H1 (cell line): ENCODE measurements around the gene DES. TPM values are rescaled to one million over a fixed set of nuclear protein-coding genes. Genes with fewer than 3 reads are reported as not detected.

Experiments used
- CTCF ChIA-PET: fragments of 300-600 bp; sonication (Branson Sonifier 250); formaldehyde crosslinking; loops from one replicate; lab custom pipeline; 2021; ENCODE audit not compliant: partially characterized antibody; lab: Charles Lee
- POLR2A ChIA-PET: fragments of 300-600 bp; sonication (Branson Sonifier 250); formaldehyde crosslinking; loops from one replicate; lab custom pipeline; 2021; ENCODE audit warnings: inconsistent platforms; ENCODE audit not compliant: partially characterized antibody; lab: Charles Lee
- DNase-seq, 2 experiments: peaks; one replicate each; pipeline versions ENCODE4 v3.0.0 to v3.0.0-alpha.2; 2010 to 2022; ENCODE audit warnings: low spot score in 2 of 2, low read depth in 1 of 2, mixed read lengths in 1 of 2
- FAIRE-seq: peaks from 2 replicates; lab custom pipeline; 2011; peaks lifted over from hg19 to GRCh38; lab: Jason Lieb, UNC
- H2AFZ ChIP-seq: 2 replicates; pipeline ENCODE4 v1.8.1; 2012; ENCODE audit warnings: low read length, inconsistent platforms
- H2AK5ac ChIP-seq: 2 replicates; pipeline ENCODE4 v1.6.1; 2013; ENCODE audit warnings: low read depth, low read length
- H2BK120ac ChIP-seq: replicated peaks from 2 replicates; pipeline ENCODE3; 2013; ENCODE audit warnings: low read depth, low read length, inconsistent platforms
- H2BK12ac ChIP-seq: 2 replicates; pipeline ENCODE4 v1.6.1; 2013; ENCODE audit warnings: low read depth, low read length
- H2BK15ac ChIP-seq: 2 replicates; pipeline ENCODE4 v1.6.1; 2013; ENCODE audit warnings: low read length
- H2BK20ac ChIP-seq: 2 replicates; pipeline ENCODE4 v1.6.1; 2013; ENCODE audit warnings: low read length
- H2BK5ac ChIP-seq: 2 replicates; pipeline ENCODE4 v1.6.1; 2013; ENCODE audit warnings: low read depth, low read length
- H3K14ac ChIP-seq: 2 replicates; pipeline ENCODE4 v1.6.1; 2013; ENCODE audit warnings: inconsistent platforms; ENCODE audit not compliant: insufficient read length
- H3K18ac ChIP-seq: 2 replicates; pipeline ENCODE4 v1.6.1; 2013; ENCODE audit warnings: low read length; ENCODE audit errors: extremely low read depth
- H3K23ac ChIP-seq: 2 replicates; pipeline ENCODE4 v1.6.1; 2013; ENCODE audit warnings: inconsistent platforms; ENCODE audit not compliant: insufficient read length
- H3K23me2 ChIP-seq: 2 replicates; pipeline ENCODE4 v1.6.1; 2013; ENCODE audit warnings: low read depth, low read length
- H3K27ac ChIP-seq: 2 replicates; pipeline ENCODE4 v1.6.1; 2011; ENCODE audit warnings: low read depth, low read length, inconsistent platforms
- H3K27me3 ChIP-seq, 4 experiments: replicated peaks in 1 of 4; 1 replicate in 1 of 4; 2 replicates in 3 of 4; pipeline versions ENCODE4 v1.6.1 to v1.8.1; 2011 to 2013; ENCODE audit warnings: low read length in 3 of 4, mild to moderate bottlenecking in 3 of 4, inconsistent platforms in 2 of 4, mixed read lengths in 2 of 4, moderate library complexity in 1 of 4; ENCODE audit not compliant: control insufficient read depth in 3 of 4, insufficient read depth in 3 of 4; ENCODE audit errors: extremely low read depth in 1 of 4
- H3K36me3 ChIP-seq, 4 experiments: 2 replicates each; pipeline versions ENCODE4 v1.6.1 to v1.8.1; 2011 to 2013; ENCODE audit warnings: mild to moderate bottlenecking in 4 of 4, low read length in 3 of 4, moderate library complexity in 2 of 4, control low read depth in 1 of 4, inconsistent platforms in 1 of 4; ENCODE audit not compliant: insufficient read depth in 4 of 4, control insufficient read depth in 2 of 4
- H3K4ac ChIP-seq: replicated peaks from 2 replicates; pipeline ENCODE3; 2013; ENCODE audit warnings: low read length, low read depth, mixed read lengths, inconsistent platforms; ENCODE audit not compliant: insufficient read length
- H3K4me1 ChIP-seq, 4 experiments: replicated peaks in 1 of 4; 1 replicate in 1 of 4; 2 replicates in 3 of 4; pipeline versions ENCODE4 v1.6.1 to v1.8.1; 2011 to 2013; ENCODE audit warnings: low read length in 3 of 4, inconsistent platforms in 2 of 4, mixed read lengths in 1 of 4; ENCODE audit not compliant: insufficient read depth in 4 of 4, control insufficient read depth in 3 of 4
- H3K4me2 ChIP-seq, 2 experiments: 2 replicates each; pipeline versions ENCODE4 v1.6.1 to v1.8.1; 2011 to 2013; ENCODE audit warnings: low read depth in 2 of 2, low read length in 2 of 2, control low read depth in 1 of 2, inconsistent platforms in 1 of 2, mild to moderate bottlenecking in 1 of 2; ENCODE audit not compliant: insufficient read depth in 1 of 2
- H3K4me3 ChIP-seq, 4 experiments: fragments of 200-600, 300-600 bp in 1 of 4; sonication (generic), shearing (Covaris generic), sonication (Bioruptor Twin) in 1 of 4; 2 replicates each; pipeline versions ENCODE4 v1.5.1 to v1.8.1; 2011 to 2016; ENCODE audit warnings: low read length in 4 of 4, low read depth in 3 of 4, control low read depth in 2 of 4, inconsistent platforms in 2 of 4, mild to moderate bottlenecking in 2 of 4, mixed read lengths in 1 of 4, moderate library complexity in 1 of 4; ENCODE audit not compliant: insufficient read depth in 2 of 4; ENCODE audit errors: extremely low read depth in 1 of 4
- H3K56ac ChIP-seq: replicated peaks from 2 replicates; pipeline ENCODE3; 2013; ENCODE audit warnings: low read depth, mild to moderate bottlenecking, mixed read lengths, low read length, inconsistent platforms; ENCODE audit not compliant: insufficient read length
- H3K79me1 ChIP-seq: 2 replicates; pipeline ENCODE4 v1.6.1; 2013; ENCODE audit warnings: low read depth, low read length, control low read depth
- H3K79me2 ChIP-seq, 2 experiments: 2 replicates each; pipeline versions ENCODE4 v1.6.1 to v1.8.1; 2012 to 2013; ENCODE audit warnings: low read length in 2 of 2, mild to moderate bottlenecking in 2 of 2, inconsistent platforms in 1 of 2; ENCODE audit not compliant: insufficient read depth in 2 of 2, control insufficient read depth in 1 of 2
- H3K9ac ChIP-seq, 4 experiments: replicated peaks in 1 of 4; 1 replicate in 1 of 4; 2 replicates in 3 of 4; pipeline versions ENCODE4 v1.6.1 to v1.8.1; 2011 to 2013; ENCODE audit warnings: low read depth in 3 of 4, low read length in 3 of 4, control low read depth in 2 of 4, mild to moderate bottlenecking in 2 of 4, moderate library complexity in 2 of 4, inconsistent platforms in 1 of 4; ENCODE audit errors: extremely low read depth in 1 of 4
- H3K9me3 ChIP-seq, 2 experiments: 2 replicates each; pipeline versions ENCODE4 v1.6.1 to v1.8.1; 2012 to 2013; ENCODE audit warnings: mild to moderate bottlenecking in 2 of 2, moderate library complexity in 2 of 2, control low read depth in 1 of 2, inconsistent platforms in 1 of 2, low read depth in 1 of 2, low read length in 1 of 2, mixed read lengths in 1 of 2; ENCODE audit not compliant: insufficient read depth in 2 of 2
- H4K20me1 ChIP-seq, 2 experiments: replicated peaks in 1 of 2; 2 replicates each; pipeline versions ENCODE3 to v1.8.1; 2011 to 2013; ENCODE audit warnings: inconsistent platforms in 2 of 2, low read length in 2 of 2, mild to moderate bottlenecking in 1 of 2; ENCODE audit not compliant: insufficient read depth in 2 of 2, control insufficient read depth in 1 of 2
- H4K5ac ChIP-seq: 2 replicates; pipeline ENCODE4 v1.6.1; 2013; ENCODE audit warnings: low read length, low read depth, mixed read lengths, inconsistent platforms; ENCODE audit not compliant: insufficient read length
- H4K8ac ChIP-seq: 2 replicates; pipeline ENCODE4 v1.8.0; 2013; ENCODE audit warnings: mild to moderate bottlenecking, moderate library complexity, low read length, inconsistent platforms; ENCODE audit not compliant: insufficient read depth; ENCODE audit errors: extremely low read depth
- H4K91ac ChIP-seq: replicated peaks from 2 replicates; pipeline ENCODE3; 2013; ENCODE audit warnings: low read length, mixed read lengths, inconsistent platforms; ENCODE audit not compliant: insufficient read length
- ASH2L ChIP-seq: fragments of 200-600, 300-600 bp; sonication (generic); IDR thresholded peaks from one replicate; pipeline ENCODE4 v1.7.1; 2017; ENCODE audit warnings: low read length
- SIX5 ChIP-seq: IDR thresholded peaks from 2 replicates; pipeline ENCODE4 v1.6.1; 2011; ENCODE audit warnings: mild to moderate bottlenecking, low read depth, low read length
- WGBS, 2 experiments: shearing (Covaris generic) in 1 of 2; methylation state at CpG; one replicate each; pipeline versions ENCODE4 v1.1.6 to v1.1.7; 2013 to 2015; ENCODE audit warnings: low lambda C conversion rate in 2 of 2, mixed read lengths in 2 of 2, inconsistent platforms in 1 of 2, low coverage in 1 of 2, missing lambda C conversion rate in 1 of 2; ENCODE audit not compliant: insufficient replicate concordance in 2 of 2, insufficient coverage in 1 of 2, insufficient read length in 1 of 2; ENCODE audit errors: extremely low coverage in 1 of 2, missing lambda C conversion rate in 1 of 2; 5-methylcytosine and 5-hydroxymethylcytosine counted together
- polyA plus RNA-seq, 7 experiments: library from polyadenylated mRNA; depleted of rRNA in 3 of 7; stranded (reverse) in 5 of 7; unstranded in 2 of 7; fragments of >200 nt in 5 of 7; fragments of 200-250 nt in 2 of 7; gene quantifications; 1 replicate in 5 of 7; 2 replicates in 1 of 7; 4 replicates in 1 of 7; pipeline versions ENCODE4 v1.2.1 to v1.2.3, GENCODE V29; 2011 to 2013; ENCODE audit warnings: missing spikeins in 2 of 7, mixed read lengths in 2 of 7
- total RNA-seq: library from RNA; stranded (reverse); fragmentation: NEBNext Ultra II Directional; extraction: Animal tissue kit (Norgen Biotek cat#: 25700); gene quantifications from 2 replicates; pipeline ENCODE4 v1.2.1, GENCODE V29; 2021

DES gene
- total and polyA plus RNA-seq, 2 of the 8 experiments (the other 6 are each of a cell fraction or from before 2014, with no cell fraction given): 1.8 to 4.3 TPM

DNA sequence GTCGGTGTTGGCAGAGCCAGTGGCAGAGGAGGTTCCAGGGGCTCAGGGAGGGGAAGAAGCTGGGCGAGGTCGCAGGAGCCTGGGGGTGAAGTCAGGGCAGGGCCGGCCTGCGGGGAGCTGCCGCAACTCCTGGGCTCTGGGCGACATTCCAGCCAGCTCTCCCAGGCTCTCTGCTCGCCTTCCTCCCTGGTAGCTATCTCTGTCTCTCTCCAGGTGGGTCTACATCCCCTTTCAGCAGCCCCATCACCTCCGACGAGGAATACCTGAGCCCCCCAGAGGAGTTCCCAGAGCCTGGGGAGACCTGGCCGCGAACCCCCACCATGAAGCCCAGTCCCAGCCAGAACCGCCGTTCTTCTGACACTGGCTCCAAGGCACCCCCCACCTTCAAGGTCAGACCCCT is 43.5 kb downstream of the DES start:
- WGBS, 2 experiments: 74% methylated on average over 7 of the region's 14 CpGs; no CpG with 5 or more reads in 1 of the 2 experiments
- no peak overlapping the region for H2AK5ac ChIP-seq
- H3K23ac ChIP-seq: no peak overlapping the region
- H3K4me1 ChIP-seq: peaks cover 9 to 23% (median 21%) of the 10 kb centered on the region in 4 experiments
- no peak overlapping the region for H4K8ac ChIP-seq
- H2BK5ac ChIP-seq: peak overlapping the region; percentile 63; the same call in 1 of the 2 replicates
- H3K9me3 ChIP-seq: no peaks in the 10 kb centered on the region
- H3K56ac ChIP-seq: no peak overlapping the region
- H2BK120ac ChIP-seq: no peak overlapping the region
- H3K18ac ChIP-seq: no peak overlapping the region
- no peak overlapping the region for H3K9ac ChIP-seq
- peaks cover 0 to 9% of the 10 kb centered on the region in 2 experiments for H4K20me1 ChIP-seq
- no peaks in the 10 kb centered on the region for H3K79me1 ChIP-seq
- 0 out of 2 replicates have a peak overlapping the region, but pooled peaks have one; percentile 61 for H2BK15ac ChIP-seq
- peak overlapping the region; percentile 4; the same call in 1 of the 2 replicates for H2BK12ac ChIP-seq
- FAIRE-seq: no peak
- no peak overlapping the region for H3K27ac ChIP-seq
- H3K36me3 ChIP-seq: peaks cover 0 to 6% (median under 1%) of the 10 kb centered on the region in 4 experiments; a peak in 1 of 8 replicates
- H3K79me2 ChIP-seq: no peaks in the 10 kb centered on the region
- peaks cover 3% of the 10 kb centered on the region; the same call in 1 of the 2 replicates for H3K23me2 ChIP-seq
- no peak for TF ChIP-seq ASH2L
- TF ChIP-seq SIX5: no peak
- TF ChIP-seq, all 59 proteins: peak for 0
- Histone ChIP-seq H3K4ac (no peak overlapping the region), H2AFZ (no peak overlapping the region), H3K4me3 (no peak overlapping the region), H4K91ac (peak overlapping the region; percentile 91), H3K27me3 (no peaks in the 10 kb centered on the region; a peak in 1 of 7 replicates), H3K14ac (no peak overlapping the region), H2BK20ac (0 out of 2 replicates have a peak overlapping the region, but pooled peaks have one; percentile 24), H3K4me2 (peak overlapping the region in 1 of 2 experiments; percentile 67; a peak in 2 of 4 replicates), H4K5ac (no peak overlapping the region)
- POLR2A ChIA-PET: interaction anchor here (1.2 to 2.1 kb wide), 13 partner anchors 9 to 77 kb away, joined by 3 to 17 read pairs (median 5); no protein-coding TSS in a partner anchor
- DNase-seq: no peak
- CTCF ChIA-PET: interaction anchor here (0.7 to 113.1 kb wide), 5 partner anchors 3 to 63 kb away, joined by 3 to 7248 read pairs (median 49); partner anchors contain the start of genes ASIC4, CHPF, DES and GMPPA
